Activated T-cell treated with anti-CD3 and anti-CD28 coated beads, Interleukin-2, amount 50 U/mL, for 48 hours (primary cell): ENCODE results near the gene SPACDR.

Source experiments
- DNase-seq, 2 experiments: peaks; one replicate each; pipeline ENCODE4 v3.0.0-alpha.2; 2020

The SPACDR gene

DNA sequence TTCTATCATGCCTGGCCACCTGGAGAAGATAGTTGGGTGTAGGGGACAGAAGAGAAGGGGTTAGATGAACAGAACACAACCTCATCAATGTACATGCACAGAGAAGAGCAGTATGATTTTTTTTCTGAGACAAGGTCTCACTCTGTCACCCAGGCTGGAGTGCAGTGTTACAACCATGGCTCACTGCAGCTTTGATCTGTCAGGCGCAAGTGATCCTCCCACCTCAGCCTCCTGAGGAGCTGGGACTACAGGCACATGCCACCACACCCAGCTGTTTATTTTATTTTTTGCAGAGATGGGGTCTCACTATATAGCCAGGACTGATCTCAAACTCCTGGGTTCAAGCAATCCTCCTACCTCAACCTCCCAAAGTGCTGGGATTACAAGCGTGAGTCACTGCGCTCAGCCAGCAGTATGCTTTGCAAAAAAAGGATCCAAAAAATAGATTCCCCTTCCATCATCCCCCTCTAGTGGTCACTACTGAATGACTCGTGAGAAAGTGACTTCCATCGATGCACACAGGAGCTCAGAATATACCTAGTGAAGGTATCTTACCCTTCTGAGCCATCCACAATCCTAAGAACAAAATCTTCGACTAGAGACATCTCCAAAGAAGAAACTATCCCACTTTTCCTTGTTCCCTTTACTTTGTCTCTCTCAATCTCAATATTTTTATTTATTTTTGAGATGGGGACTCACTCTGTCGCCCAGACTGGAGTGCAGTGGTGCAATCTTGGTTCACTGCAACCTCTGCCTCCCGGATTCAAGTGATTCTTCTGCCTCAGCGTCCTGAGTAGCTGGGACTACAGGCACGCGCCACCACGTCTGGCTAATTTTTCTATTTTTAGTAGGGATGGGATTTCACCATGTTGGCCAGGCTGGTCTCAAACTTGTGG lies 56.5 kb downstream of the SPACDR start:
- DNase-seq, result peak; percentile 49 to 51

DNA sequence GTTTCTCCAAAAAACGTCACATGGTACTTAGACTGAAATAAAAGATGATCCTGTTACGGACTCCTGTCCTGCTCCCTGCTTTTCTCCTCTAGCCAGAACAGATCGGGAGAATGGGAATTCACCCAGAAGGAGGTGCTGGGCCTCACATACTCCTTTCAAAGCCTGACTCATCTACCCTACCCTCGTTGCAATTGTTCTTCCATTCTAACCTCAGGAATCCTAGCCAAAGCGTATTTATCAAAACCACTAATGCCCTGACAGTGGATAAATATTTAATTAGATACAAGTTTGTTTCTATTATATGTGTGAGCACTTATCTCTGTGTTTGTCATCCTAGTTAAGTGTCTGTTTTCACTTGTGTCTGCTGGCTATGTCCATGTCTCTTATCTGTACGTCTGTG lies 57.3 kb downstream of the SPACDR start:
- no peak for DNase-seq
